Skeletal muscle tissue (tissue), 4 donors: ENCODE results near the gene MLN. TPM values are rescaled to one million over a fixed set of nuclear protein-coding genes. Genes with fewer than 3 reads are reported as not detected.

ENCODE experiments used
- H3K27ac ChIP-seq: one replicate; pipeline ENCODE4 v1.7.0; 2013; ENCODE audit warnings: mild to moderate bottlenecking, low read depth, low read length, inconsistent platforms
- H3K27me3 ChIP-seq, 3 donors: one replicate each; pipeline ENCODE4 v1.7.0; 2013; ENCODE audit warnings: low read length in 3 of 3; ENCODE audit not compliant: control insufficient read depth in 3 of 3, insufficient read depth in 3 of 3
- H3K36me3 ChIP-seq, 3 donors: one replicate each; pipeline ENCODE4 v1.7.0; 2013; ENCODE audit warnings: low read length in 3 of 3; ENCODE audit not compliant: control insufficient read depth in 3 of 3, insufficient read depth in 3 of 3
- H3K4me1 ChIP-seq, 3 donors: one replicate each; pipeline ENCODE4 v1.7.0; 2013; ENCODE audit warnings: low read length in 3 of 3, mild to moderate bottlenecking in 3 of 3; ENCODE audit not compliant: control insufficient read depth in 3 of 3, insufficient read depth in 3 of 3
- H3K4me3 ChIP-seq, 3 donors: one replicate each; pipeline ENCODE4 v1.7.0; 2013; ENCODE audit warnings: low read length in 3 of 3
- H3K9ac ChIP-seq, 3 donors: one replicate each; pipeline ENCODE4 v1.7.0; 2013; ENCODE audit warnings: low read length in 3 of 3, mild to moderate bottlenecking in 3 of 3, moderate library complexity in 2 of 3, low read depth in 1 of 3
- H3K9me3 ChIP-seq, 3 donors: one replicate each; pipeline ENCODE4 v1.7.0; 2013; ENCODE audit warnings: low read length in 3 of 3; ENCODE audit not compliant: control insufficient read depth in 3 of 3
- total RNA-seq: library from RNA; depleted of rRNA; stranded (reverse); fragments of >200 nt; gene quantifications from one replicate; pipeline ENCODE4 v1.2.3, GENCODE V29; 2014
- donor health status: Osteomylitis.

The MLN gene
- total RNA-seq, 1 donor from 2014 or later: not detected

DNA sequence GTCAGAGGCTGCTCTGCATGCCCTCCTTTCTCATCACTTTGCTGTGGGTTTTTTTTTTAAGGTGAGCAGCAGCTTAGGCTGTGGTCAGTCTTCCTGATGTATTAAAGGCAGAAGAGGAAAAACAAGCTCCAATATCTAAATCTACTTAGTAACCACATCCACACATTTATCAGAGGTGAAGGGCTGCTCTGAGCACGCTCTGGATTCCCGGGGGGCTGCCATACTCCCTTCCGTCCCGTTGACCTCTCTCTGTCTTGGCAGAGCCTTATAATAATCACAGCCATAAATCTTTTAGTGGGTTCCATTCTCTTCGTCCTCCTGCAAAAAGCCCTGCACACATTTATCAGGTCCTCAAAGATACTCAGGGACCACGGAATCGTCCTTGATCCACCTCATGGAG lies 12.2 kb downstream of the MLN start:
- Histone ChIP-seq H3K9me3 (no peaks in the 10 kb centered on the region), H3K4me3 (no peak overlapping the region)

GRCh38 chr6:33790910-33791309 lies 12.9 kb downstream of the MLN start:
- Histone ChIP-seq H3K27ac (no peak overlapping the region), H3K9ac (no peak overlapping the region), H3K27me3 (peaks cover 20 to 24% (median 23%) of the 10 kb centered on the region in 3 donors), H3K9me3 (no peaks in the 10 kb centered on the region), H3K36me3 (peaks cover 0 to 4% (median 0%) of the 10 kb centered on the region in 3 donors), H3K4me3 (no peak overlapping the region), H3K4me1 (peaks cover 23 to 28% (median 26%) of the 10 kb centered on the region in 3 donors)

More for the DNA sequence above, 12.2 kb downstream of the MLN start:
- Histone ChIP-seq H3K4me1 (peaks cover 18 to 21% (median 19%) of the 10 kb centered on the region in 3 donors), H3K9ac (no peak overlapping the region), H3K36me3 (peaks cover 0 to 2% (median 0%) of the 10 kb centered on the region in 3 donors), H3K27ac (no peak overlapping the region), H3K27me3 (peaks cover 26 to 29% (median 29%) of the 10 kb centered on the region in 3 donors)

DNA sequence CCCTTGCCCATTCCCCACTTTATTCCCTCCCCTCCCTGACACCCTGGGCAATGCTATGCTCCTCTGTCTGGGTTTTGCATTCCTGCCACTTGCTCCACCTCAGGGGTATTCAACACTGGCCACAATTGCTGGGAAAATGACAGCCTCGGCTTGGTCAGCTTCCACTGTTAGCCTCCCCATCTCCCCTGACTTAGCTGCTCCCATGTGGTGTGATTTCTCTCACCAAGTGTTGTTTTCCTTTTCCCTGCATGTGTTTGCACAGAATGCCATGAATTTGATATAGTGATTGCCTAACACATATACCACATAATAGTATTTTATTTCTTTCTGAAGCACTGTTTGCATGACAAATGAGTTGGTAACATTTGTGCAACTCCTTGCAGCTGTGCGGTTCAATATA lies 13.4 kb downstream of the MLN start:
- peaks cover 0 to 7% (median 2%) of the 10 kb centered on the region in 3 donors for H3K36me3 ChIP-seq
- H3K27ac ChIP-seq: no peak overlapping the region
- no peaks in the 10 kb centered on the region for H3K9me3 ChIP-seq
- H3K4me3 ChIP-seq: no peak overlapping the region
- H3K4me1 ChIP-seq: peaks cover 23 to 31% (median 30%) of the 10 kb centered on the region in 3 donors
- peaks cover 17 to 23% (median 21%) of the 10 kb centered on the region in 3 donors for H3K27me3 ChIP-seq
- no peak overlapping the region for H3K9ac ChIP-seq

- peak overlapping the region; percentile 79 to 83 (median 83) for H3K4me3 ChIP-seq
- H3K27me3 ChIP-seq: peaks cover 11 to 16% (median 14%) of the 10 kb centered on the region in 3 donors
- no peak overlapping the region for H3K9ac ChIP-seq
- H3K9me3 ChIP-seq: no peaks in the 10 kb centered on the region
- peaks cover 31 to 39% (median 38%) of the 10 kb centered on the region in 3 donors for H3K4me1 ChIP-seq
- peak overlapping the region; percentile 87 for H3K27ac ChIP-seq
- H3K36me3 ChIP-seq: peaks cover 8 to 15% (median 10%) of the 10 kb centered on the region in 3 donors
These were observed 14.3 kb downstream of the MLN start for GRCh38 chr6:33789550-33789895.

DNA sequence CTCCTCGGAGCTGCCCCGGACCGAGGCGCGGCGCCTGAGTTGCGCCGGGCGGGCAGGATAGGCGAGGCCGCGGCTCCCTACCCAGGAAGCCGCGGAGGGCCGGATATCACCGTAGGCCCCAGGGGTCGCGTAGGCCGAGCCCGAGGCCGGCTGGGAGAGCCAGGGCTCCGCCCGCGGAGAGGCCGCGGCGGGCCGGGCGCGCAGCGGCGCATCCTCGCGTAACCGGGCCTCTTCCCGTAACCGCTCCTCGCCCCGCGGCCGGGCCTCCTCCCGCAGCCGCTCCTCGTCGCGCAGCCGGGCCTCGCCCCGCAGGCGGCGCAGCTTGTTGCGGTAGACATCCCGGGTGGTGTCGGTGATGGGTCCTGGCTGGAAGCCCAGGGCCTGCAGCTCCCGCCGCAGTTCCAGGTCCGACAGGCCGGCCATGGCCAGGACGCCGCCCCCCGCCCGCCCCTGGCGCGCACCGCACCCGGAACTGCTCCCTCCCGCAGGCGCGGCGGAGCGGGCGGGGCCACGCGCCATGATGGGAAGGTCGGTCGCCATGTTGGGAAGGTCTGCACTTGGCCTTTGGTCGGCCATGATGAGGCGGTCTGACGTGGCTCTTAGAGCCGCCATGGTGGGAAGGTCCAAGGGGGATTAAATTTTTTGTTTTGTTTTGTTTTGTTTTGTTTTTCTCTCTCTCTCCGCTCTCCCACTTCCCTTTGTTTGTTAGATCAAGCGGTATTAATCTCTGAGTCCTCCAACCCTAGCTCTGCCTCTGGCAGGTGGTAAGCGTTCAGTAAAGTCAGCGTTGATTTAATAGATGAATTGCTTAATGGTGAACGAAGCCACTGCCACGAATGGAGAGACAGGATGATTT lies 14.9 kb downstream of the MLN start, which contains the start of gene LEMD2:
LEMD2 (minus strand) TSS at position 437 of the 856 bp plus-strand sequence; CDS start at position 423, 14 bp downstream.
- Histone ChIP-seq H3K4me3 (peak within 1 kb of the TSS; percentile 79 to 83 (median 83)), H3K36me3 (peaks cover 12 to 19% (median 14%) of the 10 kb centered on the region in 3 donors), H3K27me3 (peaks cover 5 to 11% (median 9%) of the 10 kb centered on the region in 3 donors), H3K4me1 (peaks cover 32 to 39% (median 38%) of the 10 kb centered on the region in 3 donors), H3K27ac (peak within 1 kb of the TSS; percentile 87), H3K9ac (peak within 1 kb of the TSS; percentile 81 to 93 (median 85)), H3K9me3 (no peaks in the 10 kb centered on the region)

GRCh38 chr6:33787954-33788693 lies 15.7 kb downstream of the MLN start:
- peak overlapping the region; percentile 79 to 83 (median 83) for H3K4me3 ChIP-seq
- H3K4me1 ChIP-seq: peaks cover 32 to 39% (median 38%) of the 10 kb centered on the region in 3 donors
- peak overlapping the region; percentile 87 for H3K27ac ChIP-seq
- peak overlapping the region; percentile 81 to 93 (median 85) for H3K9ac ChIP-seq
- peaks cover 20 to 27% (median 21%) of the 10 kb centered on the region in 3 donors for H3K36me3 ChIP-seq
- peaks cover 0 to 3% (median 2%) of the 10 kb centered on the region in 3 donors for H3K27me3 ChIP-seq
- no peaks in the 10 kb centered on the region for H3K9me3 ChIP-seq

DNA sequence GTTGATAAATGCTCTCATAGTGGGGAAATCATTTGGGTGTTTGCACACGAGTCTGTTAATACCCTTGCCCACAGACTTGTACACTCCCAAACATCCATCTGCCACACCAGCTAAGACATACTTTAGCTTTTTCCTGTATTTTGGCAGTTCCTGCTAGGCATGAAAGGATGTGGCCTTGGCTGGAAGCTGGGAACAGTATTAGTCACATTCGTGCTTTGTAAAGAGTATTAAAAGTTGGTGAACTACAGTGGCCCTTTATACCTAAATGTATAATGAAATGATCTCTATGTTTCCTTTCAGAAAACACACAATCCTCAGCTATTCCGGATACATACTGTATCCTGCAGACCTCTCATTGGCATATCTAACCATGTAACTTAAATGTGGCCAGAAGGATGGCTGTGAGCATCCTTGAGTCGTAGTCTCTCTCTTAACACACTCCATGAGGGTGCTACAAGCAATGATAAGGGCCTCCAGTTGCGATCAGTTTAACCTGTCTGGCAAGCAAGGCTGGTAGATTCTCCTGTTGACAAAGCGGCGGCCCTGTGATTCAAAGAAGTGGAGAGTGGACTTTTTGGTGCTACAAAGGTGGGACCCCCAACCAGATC lies 16.4 kb downstream of the MLN start:
- H3K9ac ChIP-seq: peak overlapping the region; percentile 81 to 93 (median 85)
- H3K27me3 ChIP-seq: no peaks in the 10 kb centered on the region
- no peaks in the 10 kb centered on the region for H3K9me3 ChIP-seq
- H3K4me1 ChIP-seq: peaks cover 32 to 39% (median 38%) of the 10 kb centered on the region in 3 donors
- peak overlapping the region; percentile 87 for H3K27ac ChIP-seq
- H3K36me3 ChIP-seq: peaks cover 26 to 33% (median 28%) of the 10 kb centered on the region in 3 donors
- peak overlapping the region; percentile 79 to 83 (median 83) for H3K4me3 ChIP-seq

- H3K4me3 ChIP-seq: no peak overlapping the region
- peak overlapping the region in 2 of 3 donors; percentile 81 to 85 for H3K9ac ChIP-seq
- peaks cover 34 to 40% (median 34%) of the 10 kb centered on the region in 3 donors for H3K36me3 ChIP-seq
- peak overlapping the region; percentile 87 for H3K27ac ChIP-seq
- no peaks in the 10 kb centered on the region for H3K9me3 ChIP-seq
- H3K4me1 ChIP-seq: peaks cover 32 to 45% (median 38%) of the 10 kb centered on the region in 3 donors
- no peaks in the 10 kb centered on the region for H3K27me3 ChIP-seq
These were observed 17.1 kb downstream of the MLN start for GRCh38 chr6:33786736-33787135.

GRCh38 chr6:33785778-33786177 lies 18.0 kb downstream of the MLN start:
- Histone ChIP-seq H3K27ac (no peak overlapping the region), H3K4me3 (no peak overlapping the region), H3K27me3 (no peaks in the 10 kb centered on the region), H3K36me3 (peaks cover 36 to 43% (median 39%) of the 10 kb centered on the region in 3 donors), H3K9ac (peak overlapping the region in 1 of 3 donors; percentile 33), H3K4me1 (peaks cover 32 to 45% (median 38%) of the 10 kb centered on the region in 3 donors), H3K9me3 (no peaks in the 10 kb centered on the region)
